ENCODE data around the gene PLXNB2.

Gene PLXNB2

GRCh38 chr22:50271519-50271970 is 35.9 kb downstream of the PLXNB2 start:
- POLR2A ChIA-PET = interaction anchor here (0.9 to 2.3 kb wide), 12 partner anchors 8 to 291 kb away, joined by 3 to 17 read pairs (median 7); partner anchors contain the start of genes HDAC10, MAPK12 and SYCE3
- H3K36me3 ChIP-seq (ENCODE audit: control insufficient read depth in 2 of 2, insufficient read depth in 1 of 2, low read length in 2 of 2) = peaks cover 0 to 22% of the 10 kb centered on the region in 2 experiments; a peak in 1 of 3 replicates
- CTCF ChIA-PET = interaction anchor here (0.6 to 6.3 kb wide), 8 partner anchors 9 to 70 kb away, joined by 3 to 42 read pairs (median 6); partner anchors contain the start of genes HDAC10 and MAPK12
- peak overlapping the region; percentile 21 for H3K4me3 ChIP-seq (ENCODE audit: low read depth, low read length)
- no peaks in the 10 kb centered on the region for H3K9me3 ChIP-seq (ENCODE audit: control insufficient read depth, insufficient read depth, low read depth, low read length)
- H3K4me1 ChIP-seq (ENCODE audit: control insufficient read depth, insufficient read depth, low read length) = peaks cover 14% of the 10 kb centered on the region
- H3K27ac ChIP-seq (ENCODE audit: extremely low read depth, low read depth, low read length) = peak overlapping the region; percentile 31; the same call in 1 of the 2 replicates
- TF ChIP-seq ZNF629 (tag by site-specific recombination; IDR thresholded peaks at IDR 0.05) (no peak), IKZF3 (tag by site-specific recombination; IDR thresholded peaks at IDR 0.05) (peak; percentile 50; the same call in 1 of the 2 replicates), YY1 (tag by site-specific recombination; IDR thresholded peaks at IDR 0.05) (0 out of 2 replicates have a peak, but pooled peaks have one; percentile 13), ZNF398 (tag by site-specific recombination; IDR thresholded peaks at IDR 0.05) (peak; percentile 27; the same call in 1 of the 2 replicates), ZSCAN30 (tag by site-specific recombination; IDR thresholded peaks at IDR 0.05) (peak; percentile 75; the same call in 1 of the 2 replicates), ZNF394 (tag by site-specific recombination; IDR thresholded peaks at IDR 0.05; ENCODE audit: borderline replicate concordance) (no peak), ZNF148 (tag by site-specific recombination; IDR thresholded peaks at IDR 0.05; ENCODE audit: borderline replicate concordance) (no peak), ZNF37A (tag by site-specific recombination; IDR thresholded peaks at IDR 0.05) (no peak), ZBTB17 (tag by site-specific recombination; IDR thresholded peaks at IDR 0.05) (no peak), ZFHX2 (tag by site-specific recombination; conservative IDR thresholded peaks at IDR 0.05) (peak; percentile 51), KLF10 (tag by site-specific recombination; IDR thresholded peaks at IDR 0.05) (peak; percentile 54; the same call in 1 of the 2 replicates), ZNF830 (tag by site-specific recombination; IDR thresholded peaks at IDR 0.05; ENCODE audit: low read depth) (no peak), GLI2 (tag by site-specific recombination; IDR thresholded peaks at IDR 0.05; ENCODE audit: borderline replicate concordance, low read depth) (no peak), ZNF621 (tag by site-specific recombination; IDR thresholded peaks at IDR 0.05) (no peak), SP3 (tag by site-specific recombination; IDR thresholded peaks at IDR 0.05) (peak; percentile 54), TRIM28 (IDR thresholded peaks at IDR 0.05; ENCODE audit: borderline replicate concordance, low read length) (no peak), ZNF449 (tag by site-specific recombination; IDR thresholded peaks at IDR 0.05) (no peak), ZNF19 (tag by site-specific recombination; IDR thresholded peaks at IDR 0.05; ENCODE audit: low read depth) (no peak), ZNF791 (tag by site-specific recombination; IDR thresholded peaks at IDR 0.05) (no peak), GLIS2 (tag by site-specific recombination; IDR thresholded peaks at IDR 0.05) (no peak), ZNF311 (tag by site-specific recombination; IDR thresholded peaks at IDR 0.05; ENCODE audit: borderline replicate concordance) (no peak), ZNF174 (tag by site-specific recombination; IDR thresholded peaks at IDR 0.05) (no peak), ZBTB11 (tag by site-specific recombination; conservative IDR thresholded peaks at IDR 0.05; ENCODE audit: low read depth) (no peak), ZEB2 (tag by site-specific recombination; IDR thresholded peaks at IDR 0.05) (0 out of 2 replicates have a peak, but pooled peaks have one; percentile 18)
- TF ChIP-seq, protein P1, sequence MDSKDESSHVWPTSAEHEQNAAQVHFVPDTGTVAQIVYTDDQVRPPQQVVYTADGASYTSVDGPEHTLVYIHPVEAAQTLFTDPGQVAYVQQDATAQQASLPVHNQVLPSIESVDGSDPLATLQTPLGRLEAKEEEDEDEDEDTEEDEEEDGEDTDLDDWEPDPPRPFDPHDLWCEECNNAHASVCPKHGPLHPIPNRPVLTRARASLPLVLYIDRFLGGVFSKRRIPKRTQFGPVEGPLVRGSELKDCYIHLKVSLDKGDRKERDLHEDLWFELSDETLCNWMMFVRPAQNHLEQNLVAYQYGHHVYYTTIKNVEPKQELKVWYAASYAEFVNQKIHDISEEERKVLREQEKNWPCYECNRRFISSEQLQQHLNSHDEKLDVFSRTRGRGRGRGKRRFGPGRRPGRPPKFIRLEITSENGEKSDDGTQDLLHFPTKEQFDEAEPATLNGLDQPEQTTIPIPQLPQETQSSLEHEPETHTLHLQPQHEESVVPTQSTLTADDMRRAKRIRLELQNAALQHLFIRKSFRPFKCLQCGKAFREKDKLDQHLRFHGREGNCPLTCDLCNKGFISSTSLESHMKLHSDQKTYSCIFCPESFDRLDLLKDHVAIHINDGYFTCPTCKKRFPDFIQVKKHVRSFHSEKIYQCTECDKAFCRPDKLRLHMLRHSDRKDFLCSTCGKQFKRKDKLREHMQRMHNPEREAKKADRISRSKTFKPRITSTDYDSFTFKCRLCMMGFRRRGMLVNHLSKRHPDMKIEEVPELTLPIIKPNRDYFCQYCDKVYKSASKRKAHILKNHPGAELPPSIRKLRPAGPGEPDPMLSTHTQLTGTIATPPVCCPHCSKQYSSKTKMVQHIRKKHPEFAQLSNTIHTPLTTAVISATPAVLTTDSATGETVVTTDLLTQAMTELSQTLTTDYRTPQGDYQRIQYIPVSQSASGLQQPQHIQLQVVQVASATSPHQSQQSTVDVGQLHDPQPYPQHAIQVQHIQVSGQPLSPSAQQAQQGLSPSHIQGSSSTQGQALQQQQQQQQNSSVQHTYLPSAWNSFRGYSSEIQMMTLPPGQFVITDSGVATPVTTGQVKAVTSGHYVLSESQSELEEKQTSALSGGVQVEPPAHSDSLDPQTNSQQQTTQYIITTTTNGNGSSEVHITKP (tag by site-specific recombination; IDR thresholded peaks at IDR 0.05) = peak; percentile 14; the same call in 1 of the 2 replicates

Data from HEK293 (cell line).